HG03469 (cell line): ENCODE data around the gene RHOBTB3.

Experiments
- ATAC-seq: cut with Tn5 transposase; IDR thresholded peaks from one replicate; pipeline ENCODE4 v1.9.1; 2021; ENCODE audit warnings: mild to moderate bottlenecking, moderate library complexity, moderate number of reproducible peaks; ENCODE audit not compliant: unreplicated experiment

Gene RHOBTB3

GRCh38 chr5:95761771-95762651, 30.9 kb downstream of the RHOBTB3 start:
- ATAC-seq: no peak

DNA sequence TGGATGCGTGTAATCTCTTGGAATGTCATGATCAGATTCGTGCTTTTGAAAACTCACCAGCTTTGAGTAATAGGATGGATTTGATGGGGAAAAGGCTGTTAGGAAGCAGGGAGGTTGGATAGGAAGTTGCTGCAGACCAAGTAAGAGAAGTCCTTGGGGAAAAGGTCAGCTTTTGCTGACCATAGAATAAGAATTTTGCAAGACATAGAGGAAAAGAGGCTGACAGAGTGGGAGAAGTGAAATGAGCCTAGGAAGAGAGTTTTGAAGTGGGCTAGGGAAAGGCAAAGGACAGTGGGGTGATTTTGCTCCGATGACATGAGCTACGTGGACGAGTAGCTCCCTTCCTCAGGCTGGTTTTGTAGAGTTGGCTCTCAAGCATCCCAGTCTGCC, 31.5 kb downstream of the RHOBTB3 start:
- ATAC-seq: no peak

- no peak for ATAC-seq
Observed at GRCh38 chr5:95763941-95764340, 32.8 kb downstream of the RHOBTB3 start.

DNA sequence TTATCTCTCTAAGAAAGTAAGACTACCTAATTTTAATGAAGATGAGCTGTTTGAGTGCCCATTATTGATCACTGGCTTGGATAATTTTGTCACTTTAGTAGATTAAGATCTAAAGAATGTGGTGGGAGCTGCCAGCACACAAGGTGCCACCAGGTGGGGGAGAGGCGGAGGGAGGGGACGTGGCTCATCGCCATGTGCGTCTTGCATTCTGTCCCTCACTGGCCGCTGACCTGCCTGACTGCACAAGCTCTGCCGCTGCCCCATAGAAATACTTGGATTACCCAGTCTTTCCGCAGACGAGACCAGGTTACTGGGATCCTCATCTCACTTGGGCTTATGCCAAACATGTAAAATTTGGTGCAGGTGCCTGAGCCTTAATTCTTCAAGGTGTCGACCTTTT, 37.6 kb downstream of the RHOBTB3 start:
- no peak for ATAC-seq

DNA sequence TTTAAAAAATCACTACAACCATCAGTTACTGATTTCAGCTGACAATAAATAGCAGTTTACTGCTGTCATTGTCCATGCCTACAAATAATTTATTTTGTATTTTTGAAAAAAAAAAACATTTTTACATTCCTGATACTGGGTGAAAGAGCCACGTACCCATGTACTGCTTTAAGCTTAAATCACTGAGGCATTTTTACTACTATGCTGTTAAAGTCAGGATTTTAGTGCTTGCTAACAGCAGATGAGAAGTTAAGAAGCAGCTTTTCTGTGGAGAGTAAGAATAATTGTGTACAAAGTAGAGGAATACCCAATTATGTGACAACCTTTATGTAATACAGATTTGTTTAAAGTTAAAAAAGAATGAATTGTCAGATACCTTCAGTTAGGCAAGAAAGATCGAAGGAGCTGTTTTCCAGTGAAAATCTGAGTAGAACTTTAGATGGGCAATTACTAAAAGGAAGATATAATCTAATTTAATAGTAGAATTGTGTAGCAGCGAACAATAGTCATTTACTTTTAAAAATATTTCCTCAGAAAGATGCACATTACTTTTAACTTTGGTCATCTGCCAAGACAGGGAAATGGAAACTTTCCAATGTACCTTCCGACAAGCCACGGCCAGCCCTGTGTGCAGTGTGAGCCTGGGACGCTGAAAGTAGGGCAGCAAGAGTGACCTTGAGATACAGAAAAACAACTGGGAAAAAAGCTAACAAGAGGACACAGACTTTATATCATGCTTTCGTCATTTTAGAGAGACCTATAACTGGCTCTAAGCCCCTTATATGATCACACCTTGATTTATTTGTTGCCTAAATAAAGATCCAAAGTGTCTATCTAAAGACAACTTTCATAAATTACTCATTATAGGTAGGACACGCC, 39.9 kb downstream of the RHOBTB3 start:
- no peak for ATAC-seq

DNA sequence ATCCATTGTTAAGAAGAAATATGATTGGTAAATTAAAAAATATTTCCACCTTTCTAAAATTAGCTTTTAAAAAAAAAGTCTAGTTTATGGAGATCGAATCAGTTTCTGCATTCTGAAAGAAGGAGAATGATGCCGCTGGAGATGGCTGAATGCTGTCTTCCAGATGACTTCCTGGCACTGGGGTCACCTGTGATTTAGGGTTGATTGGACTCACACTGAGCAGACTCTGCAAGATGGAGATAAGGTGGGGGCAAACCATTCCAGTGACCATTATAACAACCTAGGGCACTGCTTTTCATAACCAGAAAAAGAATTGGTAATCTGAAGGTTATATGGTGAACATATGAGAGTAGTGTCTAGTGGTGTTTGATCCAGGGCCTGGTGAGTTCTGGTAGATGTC, 40.8 kb downstream of the RHOBTB3 start:
- ATAC-seq: no peak

GRCh38 chr5:95773335-95774059, 42.4 kb downstream of the RHOBTB3 start:
- no peak for ATAC-seq

- ATAC-seq: no peak
Observed at GRCh38 chr5:95777441-95777840, 46.3 kb downstream of the RHOBTB3 start.

- ATAC-seq: no peak
Observed at GRCh38 chr5:95778713-95779436, 47.7 kb downstream of the RHOBTB3 start.

- ATAC-seq: no peak
Observed at GRCh38 chr5:95779611-95780010, 48.5 kb downstream of the RHOBTB3 start.

GRCh38 chr5:95780597-95780996, 49.5 kb downstream of the RHOBTB3 start:
- no peak for ATAC-seq

GRCh38 chr5:95781101-95781583, 50.0 kb downstream of the RHOBTB3 start:
- ATAC-seq: peak; percentile 85

DNA sequence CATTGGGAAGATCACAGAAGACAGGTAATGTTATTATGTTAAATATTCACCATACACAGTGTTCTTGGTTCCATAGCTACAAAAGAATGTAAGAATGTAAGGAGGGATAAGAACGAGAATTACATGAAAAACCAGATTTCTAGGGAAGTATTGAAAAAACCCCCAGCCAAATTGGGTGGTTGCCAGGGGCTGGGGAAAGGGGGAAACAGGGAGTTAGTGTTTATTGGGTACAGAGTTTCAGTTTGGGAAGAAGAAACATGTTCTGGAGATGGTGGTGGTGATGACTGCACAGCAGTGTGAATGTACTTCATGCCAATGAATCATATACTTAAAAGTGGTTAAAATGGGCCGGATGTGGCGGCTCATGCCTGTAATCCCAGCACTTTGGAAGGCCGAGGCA, 51.0 kb downstream of the RHOBTB3 start:
- no peak for ATAC-seq

DNA sequence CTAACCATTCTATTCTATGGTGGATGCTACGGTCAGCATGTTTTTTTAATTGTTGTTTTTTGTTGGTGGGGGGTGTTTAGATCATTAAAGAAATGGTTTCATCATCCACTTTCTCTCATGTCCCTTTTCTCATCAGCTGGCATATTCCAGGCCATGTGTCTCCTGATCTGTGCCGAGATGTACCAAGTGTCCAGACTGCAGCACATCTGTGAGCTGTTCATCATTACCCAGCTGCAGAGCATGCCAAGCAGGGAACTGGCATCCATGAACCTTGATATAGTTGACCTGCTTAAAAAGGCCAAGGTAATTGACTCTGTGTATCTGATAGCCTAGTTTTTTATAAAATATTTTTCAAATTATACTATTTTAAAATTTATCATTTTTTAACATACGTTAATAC, 52.5 kb downstream of the RHOBTB3 start:
- ATAC-seq: no peak

GRCh38 chr5:95784514-95785302, 53.6 kb downstream of the RHOBTB3 start:
- no peak for ATAC-seq

DNA sequence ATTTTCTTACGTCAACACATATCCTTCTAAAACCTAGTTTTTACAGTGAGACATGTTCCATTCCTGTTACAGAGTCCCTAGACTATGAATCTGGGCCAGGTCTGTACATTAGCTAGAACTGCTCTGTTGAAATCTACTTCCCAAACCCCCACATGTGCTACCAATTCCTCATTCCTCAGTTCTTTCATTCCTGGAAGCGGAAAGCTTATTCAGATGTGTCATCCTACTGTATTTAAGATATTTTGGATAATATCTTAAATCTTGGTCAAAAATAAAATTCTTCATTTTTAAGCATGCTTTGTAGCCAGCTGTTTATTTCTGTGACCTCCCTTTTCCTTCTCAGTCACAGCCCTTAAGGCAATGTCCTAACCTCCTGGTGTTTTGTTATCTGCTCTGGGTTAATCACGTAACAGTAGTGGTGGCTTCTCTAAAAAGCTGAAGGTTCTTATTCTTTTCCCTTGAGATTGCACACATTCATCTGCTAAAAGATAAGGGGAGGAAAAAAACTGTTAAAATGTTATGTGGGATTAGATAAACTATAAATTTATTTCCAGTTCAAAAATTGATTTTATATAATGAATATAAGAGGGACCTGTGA, 55.8 kb downstream of the RHOBTB3 start:
- ATAC-seq: no peak

DNA sequence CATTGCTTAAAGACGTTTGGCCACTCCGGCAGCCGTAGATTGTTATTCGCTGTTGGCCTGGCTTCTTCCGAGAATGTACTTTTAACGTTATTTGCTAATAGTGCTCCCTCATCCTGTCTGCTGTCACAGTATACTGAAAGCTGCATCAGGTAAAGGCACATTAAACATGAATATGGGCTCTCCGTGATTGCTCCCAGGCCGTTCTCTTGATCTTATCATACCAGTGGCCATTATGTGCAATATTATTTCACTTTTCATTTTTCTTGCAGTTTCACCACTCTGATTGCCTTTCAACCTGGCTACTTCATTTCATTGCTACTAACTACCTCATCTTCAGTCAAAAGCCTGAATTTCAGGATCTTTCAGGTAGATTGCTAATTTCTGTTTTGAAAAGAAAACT, 57.4 kb downstream of the RHOBTB3 start:
- ATAC-seq: no peak

GRCh38 chr5:95791751-95792150, 60.6 kb downstream of the RHOBTB3 start:
- no peak for ATAC-seq

DNA sequence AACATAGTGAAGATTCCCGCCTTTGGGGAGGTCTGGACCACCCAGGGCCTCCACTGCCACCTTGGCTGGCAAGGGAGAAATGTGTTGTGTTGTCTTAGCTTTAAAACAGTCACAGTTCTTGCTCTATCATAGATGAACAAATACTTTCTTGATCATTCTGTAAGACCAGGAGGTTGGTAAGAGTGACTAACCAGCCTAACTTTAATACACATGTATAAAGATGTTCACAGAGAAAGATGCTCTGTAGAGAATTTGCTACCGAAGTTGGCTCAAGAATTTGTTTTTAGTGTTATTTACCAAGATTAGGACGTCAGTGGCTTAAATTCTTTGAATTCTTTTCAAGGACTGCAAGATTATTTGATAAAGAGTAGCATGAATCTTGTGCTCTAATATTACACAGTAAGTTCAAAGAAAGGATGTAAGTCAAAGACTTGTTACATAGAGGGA, 63.0 kb downstream of the RHOBTB3 start:
- ATAC-seq: no peak
